Stimulated activated CD4-positive, alpha-beta T cell treated with anti-CD3 and anti-CD28 coated beads, TNF-alpha, amount 100 ng/mL, for 24 hours (primary cell): ENCODE data around the gene RAD18.

ENCODE experiments used
- DNase-seq, 3 experiments: peaks; one replicate each; pipeline ENCODE4 v3.0.0-alpha.2; 2020; ENCODE audit warnings: low read depth in 3 of 3

Gene RAD18

GRCh38 chr3:8835385-8835784 lies 127.9 kb downstream of the RAD18 start:
- DNase-seq = no peak

- no peak for DNase-seq
Observed at GRCh38 chr3:8834974-8835373, 128.3 kb downstream of the RAD18 start.

GRCh38 chr3:8827641-8828040 lies 135.6 kb downstream of the RAD18 start:
- DNase-seq = no peak
